Stomach (tissue), 9 donors: Measurements from ENCODE around the gene ASS1. TPM values are rescaled to one million over a fixed set of nuclear protein-coding genes. Genes with fewer than 3 reads are reported as not detected.
"Not testable (repeated sequence)": the region's sequence is repeated elsewhere in the genome, so short reads cannot be mapped to it uniquely, and the experiment has no call there.

Experiments
- DNase-seq, 2 donors: peaks; one replicate each; pipeline versions ENCODE4 v3.0.0 to v3.0.0-alpha.2; 2013 to 2019
- H3K27ac ChIP-seq, 5 donors: fragments of 200-600 bp in 4 of 5; sonication (generic) in 4 of 5; one replicate each; pipeline ENCODE4 v1.5.1; 2013 to 2019; ENCODE audit warnings: mild to moderate bottlenecking in 1 of 5, moderate library complexity in 1 of 5
- H3K27me3 ChIP-seq, 3 donors: fragments of 200-600 bp; sonication (generic); one replicate each; pipeline ENCODE4 v1.5.1; 2017 to 2019; ENCODE audit warnings: mixed run types in 1 of 3
- H3K36me3 ChIP-seq, 4 donors: fragments of 200-600 bp; sonication (generic); 1 replicate in 3 of 4; 2 replicates in 1 of 4; pipeline ENCODE4 v1.5.1; 2016 to 2019
- H3K4me1 ChIP-seq, 4 donors: fragments of 200-600 bp; sonication (generic); one replicate each; pipeline ENCODE4 v1.5.1; 2016 to 2019
- H3K4me3 ChIP-seq, 4 donors: fragments of 200-600 bp; sonication (generic) in 3 of 4; one replicate each; pipeline ENCODE4 v1.5.1; 2016 to 2019; ENCODE audit warnings: mild to moderate bottlenecking in 1 of 4
- H3K9me3 ChIP-seq, 4 donors: fragments of 200-600 bp; sonication (generic); one replicate each; pipeline ENCODE4 v1.5.1; 2016 to 2019
- EP300 ChIP-seq: sonication (generic); formaldehyde crosslinking; IDR thresholded peaks from one replicate; pipeline ENCODE4 v1.6.1; 2017; ENCODE audit warnings: antibody characterized with exemption
- POLR2A ChIP-seq, 4 donors: fragments of 450-650 bp; IDR thresholded peaks; one replicate each; pipeline ENCODE4 v1.6.1; 2016; ENCODE audit warnings: antibody characterized with exemption in 4 of 4, control low read depth in 2 of 4, mild to moderate bottlenecking in 1 of 4, moderate library complexity in 1 of 4
- POLR2AphosphoS5 ChIP-seq, 3 donors: sonication (generic); formaldehyde crosslinking; IDR thresholded peaks; one replicate each; pipeline ENCODE4 v1.6.1; 2016; ENCODE audit warnings: antibody characterized with exemption in 3 of 3
- WGBS, 5 donors: extraction: QIAGEN DNeasy Blood & Tissue Kit in 3 of 5; methylation state at CpG; one replicate each; pipeline versions ENCODE4 v1.1.5 to v1.1.7; 2013 to 2018; 5-methylcytosine and 5-hydroxymethylcytosine counted together
- intact Hi-C: fragments of 100-400 bp; cut with DNase I; formaldehyde crosslinking; loops from one replicate; pipeline ENCODE4 v1.15.1; 2023; ENCODE audit warnings: low total_unique reads
- polyA plus RNA-seq, 3 donors: library from polyadenylated mRNA; stranded (reverse); fragments of 200-250 nt; gene quantifications; one replicate each; pipeline ENCODE4 v1.2.3, GENCODE V29; 2013
- total RNA-seq, 5 donors: library from RNA; depleted of rRNA; stranded (reverse); fragments of >200 nt; gene quantifications; one replicate each; pipeline versions ENCODE4 v1.1.0 to v1.2.3, GENCODE V29; 2014 to 2016
- TF ChIP-seq, protein P1 (sequence below), 7 experiments: fragments of 450-650 bp in 4 of 7; fragments of 200-600 bp in 3 of 7; sonication (generic) in 3 of 7; IDR thresholded peaks; one replicate each; pipeline ENCODE4 v1.5.1; 2016 to 2019; ENCODE audit warnings: antibody characterized with exemption in 7 of 7, control low read depth in 2 of 7, mild to moderate bottlenecking in 1 of 7
- donor health status: healthy with polysubstance abuse.
- donor health status: Bipolar disorder and iron deficiency.
- donor health status: healthy.

Gene ASS1
- total and polyA plus RNA-seq, 8 donors, result 9.8 to 147 (median 60.1) TPM

DNA sequence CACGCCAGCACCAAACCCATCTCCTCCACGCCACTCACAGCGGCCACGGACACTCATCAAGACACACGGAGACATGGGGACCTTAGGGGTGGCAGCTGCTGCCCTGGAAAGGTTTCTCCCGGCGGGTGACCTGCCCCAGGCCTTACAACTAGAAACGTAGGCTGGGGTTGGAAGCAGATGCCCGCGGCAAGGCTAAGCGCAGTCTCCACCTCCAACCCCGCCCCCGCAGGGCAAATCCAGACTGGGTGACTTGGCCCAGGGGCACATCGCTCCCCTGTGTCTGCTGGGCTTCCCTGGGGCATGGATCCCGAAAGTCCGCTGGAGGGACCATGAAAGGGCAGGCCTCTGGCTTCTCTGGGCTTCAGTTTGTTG is 12.0 kb upstream of the ASS1 start:
- peaks cover 0 to 19% (median 13%) of the 10 kb centered on the region in 4 donors for H3K9me3 ChIP-seq

DNA sequence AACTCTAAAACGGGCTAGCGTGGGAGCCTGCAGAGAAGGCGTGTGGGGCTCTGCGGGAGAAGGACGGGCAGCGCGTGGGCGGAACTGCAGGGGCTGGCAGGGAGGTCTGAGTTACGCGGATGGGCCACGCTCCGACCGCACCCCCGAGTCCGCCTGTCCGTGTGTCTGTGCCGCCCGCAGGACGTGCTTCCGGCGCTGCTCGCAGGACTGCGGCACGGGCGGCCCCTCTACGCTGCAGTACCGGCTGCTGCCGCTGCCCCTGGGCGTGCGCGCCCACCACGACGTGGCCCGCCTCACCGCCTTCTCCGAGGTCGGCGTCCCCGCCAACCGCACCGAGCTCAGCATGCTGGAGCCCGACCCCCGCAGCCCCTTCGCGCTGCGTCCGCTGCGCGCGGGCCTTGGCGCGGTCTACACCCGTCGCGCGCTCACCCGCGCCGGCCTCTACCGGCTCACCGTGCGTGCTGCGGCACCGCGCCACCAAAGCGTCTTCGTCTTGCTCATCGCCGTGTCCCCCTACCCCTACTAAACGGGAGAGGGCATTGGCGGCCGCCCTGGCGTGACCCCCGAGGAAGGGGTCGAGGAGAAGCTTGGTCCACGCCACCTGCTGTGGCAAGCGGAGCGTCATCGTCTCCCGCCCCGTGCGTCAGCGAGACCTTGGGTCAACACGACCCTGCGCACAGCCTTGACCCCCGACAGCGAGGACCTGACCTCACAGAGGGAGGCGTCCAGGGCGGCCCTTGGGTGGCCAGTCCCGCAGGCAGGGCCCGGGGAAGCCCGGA is 11.4 kb upstream of the ASS1 start:
- WGBS, 5 donors, result 4 to 8% (median 5%) methylated on average over 42 to 92 of the region's 92 CpGs
- Histone ChIP-seq H3K4me1 (peaks cover 5 to 14% (median 10%) of the 10 kb centered on the region in 4 donors), H3K27ac (peak overlapping the region in 1 of 5 donors; percentile 18), H3K4me3 (peak overlapping the region; percentile 35 to 43 (median 40)), H3K36me3 (no peaks in the 10 kb centered on the region), H3K9me3 (peaks cover 0 to 19% (median 13%) of the 10 kb centered on the region in 4 donors), H3K27me3 (peaks cover 0 to 59% (median 19%) of the 10 kb centered on the region in 3 donors)
- DNase-seq, result peak in 1 of 2 donors; percentile 84
- TF ChIP-seq POLR2A (IDR thresholded peaks at IDR 0.05), result no peak
- TF ChIP-seq POLR2AphosphoS5 (IDR thresholded peaks at IDR 0.05), result no peak
- TF ChIP-seq EP300, result no peak
- TF ChIP-seq, protein P1, sequence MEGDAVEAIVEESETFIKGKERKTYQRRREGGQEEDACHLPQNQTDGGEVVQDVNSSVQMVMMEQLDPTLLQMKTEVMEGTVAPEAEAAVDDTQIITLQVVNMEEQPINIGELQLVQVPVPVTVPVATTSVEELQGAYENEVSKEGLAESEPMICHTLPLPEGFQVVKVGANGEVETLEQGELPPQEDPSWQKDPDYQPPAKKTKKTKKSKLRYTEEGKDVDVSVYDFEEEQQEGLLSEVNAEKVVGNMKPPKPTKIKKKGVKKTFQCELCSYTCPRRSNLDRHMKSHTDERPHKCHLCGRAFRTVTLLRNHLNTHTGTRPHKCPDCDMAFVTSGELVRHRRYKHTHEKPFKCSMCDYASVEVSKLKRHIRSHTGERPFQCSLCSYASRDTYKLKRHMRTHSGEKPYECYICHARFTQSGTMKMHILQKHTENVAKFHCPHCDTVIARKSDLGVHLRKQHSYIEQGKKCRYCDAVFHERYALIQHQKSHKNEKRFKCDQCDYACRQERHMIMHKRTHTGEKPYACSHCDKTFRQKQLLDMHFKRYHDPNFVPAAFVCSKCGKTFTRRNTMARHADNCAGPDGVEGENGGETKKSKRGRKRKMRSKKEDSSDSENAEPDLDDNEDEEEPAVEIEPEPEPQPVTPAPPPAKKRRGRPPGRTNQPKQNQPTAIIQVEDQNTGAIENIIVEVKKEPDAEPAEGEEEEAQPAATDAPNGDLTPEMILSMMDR (IDR thresholded peaks at IDR 0.05), result peak in 5 of 7 experiments; percentile 18 to 71 (median 67)
- intact Hi-C loops, result no loop called here

More for the DNA sequence above, 12.0 kb upstream of the ASS1 start:
- Histone ChIP-seq H3K27me3 (peaks cover 0 to 59% (median 19%) of the 10 kb centered on the region in 3 donors), H3K4me3 (peak overlapping the region; percentile 35 to 43 (median 40)), H3K4me1 (peaks cover 5 to 14% (median 10%) of the 10 kb centered on the region in 4 donors), H3K27ac (peak overlapping the region in 1 of 5 donors; percentile 18), H3K36me3 (no peaks in the 10 kb centered on the region)
- DNase-seq, result no peak
- TF ChIP-seq, protein P1 (IDR thresholded peaks at IDR 0.05), result no peak
- TF ChIP-seq POLR2A (IDR thresholded peaks at IDR 0.05), result no peak
- TF ChIP-seq EP300, result no peak
- no peak for TF ChIP-seq POLR2AphosphoS5 (IDR thresholded peaks at IDR 0.05)
- intact Hi-C loops, result no loop called here
- 39 to 66% (median 53%) methylated on average over 11 to 16 of the region's 16 CpGs for WGBS, 5 donors

- H3K4me3 ChIP-seq, result peak overlapping the region in 1 of 4 donors; percentile 42
Measured at GRCh38 chr9:130433947-130434262, 10.9 kb upstream of the ASS1 start.

DNA sequence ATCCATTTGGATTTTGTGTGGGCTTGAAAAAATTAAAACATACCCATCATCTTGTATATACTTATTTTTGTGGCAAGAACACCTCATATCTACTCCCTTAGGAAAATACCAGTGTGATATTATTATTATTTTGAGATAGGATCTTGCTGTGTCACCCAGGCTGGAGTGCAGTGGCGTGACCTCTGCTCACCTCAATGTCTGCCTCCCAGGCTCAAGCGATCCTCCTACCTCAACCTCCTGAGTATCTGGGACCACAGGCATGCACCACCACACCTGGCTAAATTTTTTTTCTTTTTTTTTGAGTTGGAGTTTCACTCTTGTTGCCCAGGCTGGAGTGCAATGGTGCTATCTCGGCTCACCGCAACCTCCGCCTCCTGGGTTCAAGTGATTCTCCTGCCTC is 10.1 kb upstream of the ASS1 start:
- H3K4me3 ChIP-seq, H3K27ac ChIP-seq, H3K36me3 ChIP-seq, DNase-seq, intact Hi-C loops: not testable (repeated sequence)
- Histone ChIP-seq H3K27me3 (peaks cover 0 to 59% (median 19%) of the 10 kb centered on the region in 3 donors), H3K9me3 (peaks cover 0 to 18% (median 13%) of the 10 kb centered on the region in 4 donors), H3K4me1 (peaks cover 5 to 14% (median 10%) of the 10 kb centered on the region in 4 donors)
- WGBS, 5 donors, result 78 to 97% (median 92%) methylated on average over 4 to 5 of the region's 5 CpGs

More at GRCh38 chr9:130433947-130434262, 10.9 kb upstream of the ASS1 start:
- peaks cover 0 to 19% (median 13%) of the 10 kb centered on the region in 4 donors for H3K9me3 ChIP-seq
- no peak overlapping the region for H3K27ac ChIP-seq
- peaks cover 5 to 14% (median 10%) of the 10 kb centered on the region in 4 donors for H3K4me1 ChIP-seq
- H3K36me3 ChIP-seq, result no peaks in the 10 kb centered on the region
- intact Hi-C loops, result no loop called here
- WGBS, 5 donors, result 33 to 50% (median 46%) methylated on average over 9 of the region's 9 CpGs
- DNase-seq, result no peak
- peaks cover 0 to 59% (median 19%) of the 10 kb centered on the region in 3 donors for H3K27me3 ChIP-seq
- TF ChIP-seq EP300 (no peak), POLR2AphosphoS5 (IDR thresholded peaks at IDR 0.05) (no peak), POLR2A (IDR thresholded peaks at IDR 0.05) (no peak)
- TF ChIP-seq, protein P1 (IDR thresholded peaks at IDR 0.05), result no peak
